GM12801 (cell line): ENCODE data around the gene HSD17B7.

Source experiments
- CTCF ChIP-seq: IDR thresholded peaks from one replicate; pipeline ENCODE4 v1.5.1; 2011; ENCODE audit warnings: control low read depth; ENCODE audit not compliant: insufficient read length; ENCODE audit errors: extremely low read depth

Gene HSD17B7

GRCh38 chr1:162856260-162856659 is 65.8 kb downstream of the HSD17B7 start:
- no peak for TF ChIP-seq CTCF

GRCh38 chr1:162857850-162858249 is 67.3 kb downstream of the HSD17B7 start:
- TF ChIP-seq CTCF, result no peak

GRCh38 chr1:162859191-162859590 is 68.7 kb downstream of the HSD17B7 start:
- TF ChIP-seq CTCF, result no peak

- no peak for TF ChIP-seq CTCF
Observed at GRCh38 chr1:162861101-162861500, 70.6 kb downstream of the HSD17B7 start, which contains the start of gene CCDC190. Gene CCDC190, minus strand, starts transcription at chr1:162861175. Its CDS starts 1,529 bp downstream, at chr1:162859646.

- TF ChIP-seq CTCF, result no peak
Observed at GRCh38 chr1:162861625-162862024, 71.1 kb downstream of the HSD17B7 start.
